Immature natural killer cell (primary cell): ENCODE measurements around the gene LRRK1. TPM values are rescaled to one million over a fixed set of nuclear protein-coding genes. Genes with fewer than 3 reads are reported as not detected.

Experiments
- DNase-seq, 3 donors: peaks; one replicate each; pipeline ENCODE4 v3.0.0; 2022; ENCODE audit warnings: mixed read lengths in 1 of 3
- H3K27ac Mint-ChIP-seq, 6 donors: one replicate each; pipeline ENCODE4 v1.8.0; 2020; ENCODE audit warnings: mixed read lengths in 6 of 6, mild to moderate bottlenecking in 5 of 6, inconsistent platforms in 4 of 6, moderate library complexity in 3 of 6
- H3K27me3 Mint-ChIP-seq, 3 donors: one replicate each; pipeline ENCODE4 v1.8.0; 2020 to 2021; ENCODE audit warnings: low read depth in 3 of 3, mild to moderate bottlenecking in 3 of 3, mixed read lengths in 3 of 3, moderate library complexity in 3 of 3, inconsistent platforms in 1 of 3
- H3K36me3 Mint-ChIP-seq, 3 donors: one replicate each; pipeline ENCODE4 v1.8.0; 2020; ENCODE audit warnings: mixed read lengths in 3 of 3, inconsistent platforms in 2 of 3, mild to moderate bottlenecking in 2 of 3
- H3K4me1 Mint-ChIP-seq, 2 donors: one replicate each; pipeline ENCODE4 v1.8.0; 2020; ENCODE audit warnings: inconsistent platforms in 2 of 2, mild to moderate bottlenecking in 2 of 2, mixed read lengths in 2 of 2, moderate library complexity in 1 of 2
- H3K4me3 Mint-ChIP-seq, 5 donors: one replicate each; pipeline ENCODE4 v1.8.0; 2020; ENCODE audit warnings: mild to moderate bottlenecking in 5 of 5, mixed read lengths in 5 of 5, inconsistent platforms in 3 of 5, moderate library complexity in 3 of 5
- H3K9me3 Mint-ChIP-seq, 6 donors: one replicate each; pipeline ENCODE4 v1.8.0; 2020; ENCODE audit warnings: mild to moderate bottlenecking in 6 of 6, mixed read lengths in 6 of 6, inconsistent platforms in 4 of 6, moderate library complexity in 3 of 6
- polyA plus RNA-seq, 3 donors: library from polyadenylated mRNA; unstranded; fragments of 300-500 nt; fragmentation: Illumina TruSeq; gene quantifications; one replicate each; pipeline ENCODE4 v1.2.3, GENCODE V29; 2021

Gene LRRK1
- polyA plus RNA-seq, 3 donors from 2014 or later, result 0.02 TPM; not detected in 2

DNA sequence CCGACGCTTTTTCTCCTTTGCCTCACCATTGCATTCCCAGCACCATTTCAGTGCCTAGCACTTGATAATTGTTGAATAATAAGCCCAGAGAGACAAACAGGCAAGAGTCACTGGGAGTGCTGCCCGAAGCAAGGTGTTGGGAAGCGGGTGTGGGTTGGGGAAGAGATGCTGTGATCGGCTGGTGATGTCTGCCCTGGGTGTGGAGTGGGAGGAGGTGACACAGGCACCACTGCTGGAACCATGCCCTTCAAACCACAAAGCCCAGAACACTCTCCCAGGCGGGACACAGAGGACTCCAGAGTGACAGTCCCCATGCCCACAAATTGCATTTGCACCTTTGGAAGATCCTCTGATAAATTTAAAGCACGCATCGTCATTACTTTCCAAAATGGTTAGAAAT is 184.4 kb downstream of the LRRK1 start:
- Mint-ChIP-seq H3K4me3 (no peak overlapping the region), H3K9me3 (no peaks in the 10 kb centered on the region), H3K36me3 (no peaks in the 10 kb centered on the region), H3K27me3 (peaks cover 0 to 9% (median 2%) of the 10 kb centered on the region in 3 donors), H3K27ac (peak overlapping the region in 1 of 6 donors; percentile 64), H3K4me1 (no peaks in the 10 kb centered on the region)
- DNase-seq, result no peak

DNA sequence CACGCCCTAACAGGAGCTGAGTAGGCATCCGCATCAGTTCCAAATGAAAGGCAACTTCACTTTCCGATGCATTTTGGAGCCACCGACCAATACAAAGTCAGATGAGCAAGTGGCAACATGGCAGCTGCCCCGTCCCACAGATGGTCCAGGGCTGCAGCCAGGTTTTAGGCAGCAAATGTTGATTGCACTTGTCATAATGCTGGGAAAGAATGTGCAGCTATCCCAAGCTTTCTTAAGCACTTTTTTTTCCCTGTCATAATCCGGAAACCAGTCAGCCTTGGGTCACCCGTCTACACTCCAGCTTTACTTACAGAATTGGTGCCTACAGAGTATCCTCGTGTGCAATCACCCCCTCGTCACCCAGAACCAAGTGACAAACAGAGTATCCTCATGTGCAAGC is 185.0 kb downstream of the LRRK1 start:
- H3K27me3 Mint-ChIP-seq, result peaks cover 0 to 9% (median 2%) of the 10 kb centered on the region in 3 donors
- no peak overlapping the region for H3K4me3 Mint-ChIP-seq
- DNase-seq, result no peak
- no peaks in the 10 kb centered on the region for H3K4me1 Mint-ChIP-seq
- H3K27ac Mint-ChIP-seq, result no peak overlapping the region
- H3K9me3 Mint-ChIP-seq, result no peaks in the 10 kb centered on the region
- H3K36me3 Mint-ChIP-seq, result no peaks in the 10 kb centered on the region

DNA sequence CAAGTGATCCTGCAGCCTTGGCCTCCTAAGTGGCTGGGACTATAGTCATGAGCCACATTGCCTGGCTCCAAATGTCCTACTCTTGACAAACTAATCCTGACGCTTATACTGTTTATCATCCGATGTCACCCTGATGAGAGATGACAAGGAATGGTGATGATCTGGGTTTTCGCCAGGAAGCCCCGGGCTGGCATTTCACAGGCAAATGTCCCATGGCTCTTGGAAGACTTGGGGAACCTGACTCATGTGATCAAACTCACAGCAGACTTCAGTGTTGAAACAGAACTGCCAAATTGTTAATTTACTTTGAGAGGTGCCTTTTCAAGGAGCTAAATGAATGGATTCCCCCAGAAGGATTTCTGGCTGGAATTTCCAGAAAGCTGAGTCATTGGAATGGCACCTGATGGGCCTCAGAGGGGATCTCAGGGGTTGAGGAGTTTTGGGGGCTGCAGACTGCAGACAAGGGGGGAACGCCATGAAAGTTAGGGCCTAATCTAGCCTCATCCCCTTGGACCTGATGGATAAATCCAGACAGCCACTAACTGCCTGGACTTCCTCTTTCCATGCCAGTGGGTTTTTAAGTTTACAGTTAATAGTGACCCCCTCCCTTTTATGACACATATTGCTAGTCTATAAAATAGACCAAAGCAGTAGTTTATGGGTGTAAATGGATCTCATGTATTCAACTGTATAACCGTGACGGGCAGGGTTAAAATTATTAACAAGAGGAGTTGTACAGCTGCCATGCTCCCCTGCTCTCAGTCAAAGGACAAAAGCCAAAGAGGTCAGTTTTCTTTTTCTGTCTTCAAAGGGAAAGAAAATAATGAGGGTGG is 186.1 kb downstream of the LRRK1 start:
- H3K36me3 Mint-ChIP-seq, result no peaks in the 10 kb centered on the region
- no peaks in the 10 kb centered on the region for H3K9me3 Mint-ChIP-seq

DNA sequence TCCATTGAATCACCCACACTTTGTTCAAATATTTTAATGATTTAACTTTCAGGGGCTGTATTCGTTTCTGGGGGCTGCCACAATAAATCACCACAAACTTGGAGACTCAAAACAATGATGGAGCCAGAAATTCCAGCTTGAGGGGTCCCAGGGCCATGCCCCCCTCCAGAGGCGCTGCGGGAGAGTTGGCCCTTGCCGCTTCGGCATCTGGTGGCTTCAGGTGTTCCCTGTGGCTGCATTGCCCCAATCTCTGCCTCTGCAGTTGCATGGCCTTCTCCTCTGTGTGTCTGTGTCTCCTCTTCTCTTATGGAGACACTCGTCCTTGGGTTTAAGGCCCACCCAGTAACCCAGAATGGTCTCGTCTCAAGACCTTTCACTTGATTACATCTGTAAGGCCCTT is 187.9 kb downstream of the LRRK1 start:
- Mint-ChIP-seq H3K4me3 (no peak overlapping the region), H3K9me3 (no peaks in the 10 kb centered on the region), H3K27me3 (peaks cover 1 to 10% (median 2%) of the 10 kb centered on the region in 3 donors), H3K4me1 (no peaks in the 10 kb centered on the region), H3K27ac (no peak overlapping the region), H3K36me3 (no peaks in the 10 kb centered on the region)
- DNase-seq, result no peak

More for the DNA sequence above, 186.1 kb downstream of the LRRK1 start:
- no peak overlapping the region for H3K27ac Mint-ChIP-seq
- H3K4me3 Mint-ChIP-seq, result no peak overlapping the region
- H3K27me3 Mint-ChIP-seq, result peaks cover 0 to 10% (median 2%) of the 10 kb centered on the region in 3 donors
- DNase-seq, result no peak
- H3K4me1 Mint-ChIP-seq, result no peaks in the 10 kb centered on the region

DNA sequence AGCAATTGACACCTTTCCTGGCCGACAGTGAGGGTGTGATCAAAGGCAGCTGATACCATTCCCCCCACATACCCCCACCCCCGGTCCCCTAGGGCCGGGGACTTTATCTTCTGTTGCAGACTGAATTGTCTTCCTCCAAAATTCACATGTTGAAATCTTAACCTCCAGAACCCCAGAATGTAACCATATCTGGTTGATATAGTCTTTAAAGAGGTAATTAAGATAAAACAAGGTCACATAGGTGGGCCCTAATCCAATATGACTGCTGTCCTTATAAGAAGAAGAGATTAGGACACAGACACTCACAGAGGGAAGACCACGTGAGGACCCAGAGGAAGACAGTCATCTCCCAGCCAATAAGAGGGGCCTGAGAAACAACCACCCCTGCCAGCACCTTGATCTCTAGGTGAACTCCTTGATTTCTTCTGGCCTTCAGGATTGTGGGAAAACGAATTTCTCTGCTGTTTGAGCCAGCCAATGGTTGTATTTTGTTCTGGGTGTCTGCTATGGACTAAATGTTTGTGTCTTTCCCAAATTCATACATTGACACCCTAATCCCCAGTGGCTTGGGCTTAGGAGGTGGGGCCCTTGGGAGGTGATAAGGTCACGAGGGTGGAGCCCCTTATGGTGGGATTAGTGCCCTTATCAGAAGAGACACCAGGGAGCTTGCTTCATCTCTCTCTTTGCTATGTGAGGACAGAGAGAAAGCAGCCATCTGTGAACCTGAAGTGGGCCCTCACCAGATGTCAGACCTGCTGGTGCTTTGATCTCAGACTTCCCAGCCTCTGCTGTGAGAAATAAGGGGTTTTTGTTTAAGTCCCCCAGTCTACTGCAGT is 188.7 kb downstream of the LRRK1 start:
- Mint-ChIP-seq H3K27ac (no peak overlapping the region), H3K27me3 (peaks cover 1 to 13% (median 2%) of the 10 kb centered on the region in 3 donors), H3K9me3 (no peaks in the 10 kb centered on the region), H3K36me3 (no peaks in the 10 kb centered on the region), H3K4me1 (peaks cover 0 to 2% of the 10 kb centered on the region in 2 donors), H3K4me3 (no peak overlapping the region)
- no peak for DNase-seq

DNA sequence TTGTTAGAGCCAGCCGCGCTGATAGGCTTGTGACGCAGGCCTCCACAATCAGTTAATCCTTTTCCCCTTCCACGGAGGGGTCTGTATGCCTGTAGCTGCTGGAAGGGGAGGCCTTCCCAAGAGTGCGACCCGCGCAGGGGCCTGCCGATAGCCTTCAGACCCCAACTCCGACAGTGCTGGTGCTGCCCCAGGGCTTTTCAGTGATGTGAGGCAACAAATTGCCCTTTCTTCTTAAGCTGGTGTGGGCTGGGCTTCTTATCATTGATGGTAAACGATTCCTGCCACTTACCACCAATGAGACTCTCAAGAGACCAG is 189.3 kb downstream of the LRRK1 start:
- peaks cover 0 to 2% of the 10 kb centered on the region in 2 donors for H3K4me1 Mint-ChIP-seq
- no peak for DNase-seq

DNA sequence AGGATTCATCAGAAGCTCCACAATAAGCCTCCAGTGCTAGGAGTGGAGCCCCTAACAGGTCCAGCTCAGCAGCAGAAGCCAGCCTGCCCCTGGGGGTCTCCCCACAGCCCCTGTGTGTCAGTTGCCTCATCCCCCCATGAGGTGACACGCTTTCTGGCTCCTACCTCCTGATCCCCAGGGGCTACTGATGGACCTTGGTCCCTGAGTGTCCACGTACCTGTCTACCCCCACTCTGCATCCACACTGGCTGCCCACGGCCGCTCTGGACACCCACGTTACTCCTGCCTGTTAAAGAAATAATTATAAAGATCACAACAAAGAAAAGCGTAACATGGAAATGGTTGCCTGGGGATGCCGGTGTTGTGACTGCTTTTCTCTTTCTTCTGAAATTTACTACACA is 189.6 kb downstream of the LRRK1 start:
- Mint-ChIP-seq H3K4me3 (no peak overlapping the region), H3K27me3 (peaks cover 1 to 13% (median 2%) of the 10 kb centered on the region in 3 donors), H3K36me3 (no peaks in the 10 kb centered on the region), H3K4me1 (peaks cover 0 to 2% of the 10 kb centered on the region in 2 donors), H3K27ac (no peak overlapping the region), H3K9me3 (no peaks in the 10 kb centered on the region)
- no peak for DNase-seq

More for the DNA sequence above, 189.3 kb downstream of the LRRK1 start:
- Mint-ChIP-seq H3K27me3 (peaks cover 1 to 13% (median 2%) of the 10 kb centered on the region in 3 donors), H3K4me3 (no peak overlapping the region), H3K9me3 (no peaks in the 10 kb centered on the region), H3K27ac (no peak overlapping the region), H3K36me3 (no peaks in the 10 kb centered on the region)

DNA sequence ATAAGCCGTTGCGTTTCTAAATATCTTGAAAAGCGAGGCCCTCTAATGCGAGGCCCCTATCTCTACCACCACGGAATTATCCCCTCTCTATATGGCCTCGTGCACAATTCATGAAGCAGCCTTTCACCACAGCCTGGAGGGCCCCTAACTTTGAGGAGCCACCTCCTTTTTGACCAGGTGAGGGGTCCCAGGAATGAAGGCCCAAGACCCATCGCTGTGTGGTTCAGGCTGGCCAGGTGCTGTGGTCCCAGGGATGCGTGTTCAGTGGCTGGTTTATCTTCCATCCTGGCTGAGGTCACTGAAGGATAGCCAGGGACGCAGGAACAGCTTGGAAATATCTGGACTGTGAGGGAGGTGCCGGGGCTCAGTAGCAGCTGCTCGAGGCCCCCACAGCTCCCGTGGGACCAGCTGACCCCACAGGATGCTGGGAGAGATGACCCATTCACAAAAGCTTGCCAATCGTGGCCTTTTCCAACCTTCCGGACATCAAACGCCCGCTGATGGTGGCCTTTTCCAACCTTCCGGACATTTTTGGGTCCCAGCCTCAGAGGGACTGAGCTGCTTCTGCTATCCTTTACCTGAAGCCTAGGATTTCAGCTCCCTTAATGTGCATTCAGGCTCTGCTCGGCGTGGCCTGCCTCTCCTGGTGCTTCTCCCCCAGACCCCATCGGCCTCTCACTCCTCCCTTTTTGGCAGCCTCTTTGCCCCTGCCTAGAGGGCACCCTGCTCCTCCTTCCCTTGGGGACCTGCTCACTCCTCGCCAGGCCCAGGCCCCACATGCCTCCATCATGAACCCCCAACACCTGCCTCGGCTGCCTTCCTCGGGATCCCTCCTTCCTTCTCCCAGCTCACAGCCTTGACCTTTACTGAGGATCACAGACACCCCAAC is 191.8 kb downstream of the LRRK1 start:
- Mint-ChIP-seq H3K9me3 (no peaks in the 10 kb centered on the region), H3K4me1 (peaks cover 0 to 2% of the 10 kb centered on the region in 2 donors), H3K27me3 (peaks cover 1 to 13% (median 2%) of the 10 kb centered on the region in 3 donors), H3K4me3 (no peak overlapping the region), H3K27ac (no peak overlapping the region), H3K36me3 (no peaks in the 10 kb centered on the region)
- DNase-seq, result no peak

DNA sequence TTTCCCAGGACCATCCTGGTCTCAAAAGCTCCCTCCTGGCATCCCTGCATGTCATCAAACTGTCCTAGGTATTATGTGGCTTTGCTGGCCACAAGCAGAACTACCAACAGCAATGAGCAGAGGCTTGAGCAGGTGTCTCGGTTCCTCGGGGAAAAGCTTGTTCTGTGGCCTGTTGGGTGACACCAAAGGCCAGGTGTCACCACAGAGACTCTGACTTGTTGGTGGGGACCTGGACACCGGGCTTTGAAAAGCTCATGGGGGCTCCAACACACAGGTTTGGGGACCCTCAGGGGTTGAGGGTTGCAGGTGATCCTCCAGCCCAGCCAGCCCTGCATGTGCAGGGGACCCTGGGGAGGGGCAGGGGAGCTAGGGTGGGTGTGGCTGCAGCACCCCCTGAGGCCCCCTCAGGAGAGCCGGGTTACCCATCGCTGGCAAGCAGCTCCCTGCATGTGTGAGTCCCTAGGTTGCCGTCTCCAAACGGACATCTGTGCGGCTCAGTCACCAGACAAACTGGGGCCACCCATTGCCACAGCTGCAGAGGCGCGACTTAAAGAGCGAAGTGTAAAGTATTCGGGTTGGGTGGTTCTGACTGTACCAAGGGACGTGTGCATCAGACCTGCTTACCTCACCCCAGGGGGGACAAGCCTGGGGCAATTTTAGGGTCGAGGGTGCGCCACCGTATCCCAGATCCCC is 192.6 kb downstream of the LRRK1 start:
- Mint-ChIP-seq H3K4me3 (no peak overlapping the region), H3K27me3 (peaks cover 1 to 9% (median 4%) of the 10 kb centered on the region in 3 donors), H3K4me1 (peaks cover 0 to 2% of the 10 kb centered on the region in 2 donors), H3K9me3 (no peaks in the 10 kb centered on the region), H3K36me3 (no peaks in the 10 kb centered on the region), H3K27ac (no peak overlapping the region)
- no peak for DNase-seq

DNA sequence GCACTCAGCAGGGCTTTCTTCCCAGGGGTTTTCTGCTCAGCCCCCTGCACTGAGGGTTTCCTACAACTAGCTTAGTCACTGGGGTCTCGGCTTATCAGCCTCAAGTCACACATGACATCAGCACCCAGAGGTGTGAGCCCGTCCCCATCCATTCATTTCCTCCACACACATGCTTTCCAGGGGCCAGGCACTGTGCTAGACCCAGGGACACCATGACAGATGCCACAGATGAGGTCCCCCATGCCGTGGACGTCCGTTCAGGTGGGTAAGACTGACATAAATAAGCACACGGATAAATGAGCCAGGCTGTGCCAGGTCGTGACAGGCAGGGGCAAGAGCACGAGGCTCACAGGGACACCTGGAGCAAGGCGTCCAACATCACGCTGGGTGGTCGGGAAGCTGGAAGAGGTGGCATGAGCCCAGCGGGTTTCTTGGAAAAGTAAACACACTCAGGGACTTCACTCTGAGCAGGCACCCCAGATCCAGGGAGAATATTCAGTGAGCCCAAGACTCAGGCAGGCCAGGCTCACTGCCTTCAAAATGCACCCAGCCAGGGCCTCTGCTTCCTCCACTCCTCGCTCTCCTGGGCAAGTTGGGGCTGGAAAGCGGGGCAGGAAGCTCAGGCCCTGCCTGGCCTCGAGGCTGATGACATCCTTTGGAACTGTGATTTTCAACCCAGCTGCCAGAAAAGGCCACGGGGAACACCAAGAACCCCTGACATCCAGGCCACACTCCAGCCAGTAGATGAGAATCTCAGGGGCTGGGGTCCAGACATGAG is 193.4 kb downstream of the LRRK1 start:
- H3K36me3 Mint-ChIP-seq, result no peaks in the 10 kb centered on the region
- H3K4me1 Mint-ChIP-seq, result peaks cover 0 to 2% of the 10 kb centered on the region in 2 donors
- no peak overlapping the region for H3K4me3 Mint-ChIP-seq
- H3K9me3 Mint-ChIP-seq, result no peaks in the 10 kb centered on the region
- no peak for DNase-seq
- H3K27ac Mint-ChIP-seq, result no peak overlapping the region
- H3K27me3 Mint-ChIP-seq, result peaks cover 1 to 4% (median 2%) of the 10 kb centered on the region in 3 donors

DNA sequence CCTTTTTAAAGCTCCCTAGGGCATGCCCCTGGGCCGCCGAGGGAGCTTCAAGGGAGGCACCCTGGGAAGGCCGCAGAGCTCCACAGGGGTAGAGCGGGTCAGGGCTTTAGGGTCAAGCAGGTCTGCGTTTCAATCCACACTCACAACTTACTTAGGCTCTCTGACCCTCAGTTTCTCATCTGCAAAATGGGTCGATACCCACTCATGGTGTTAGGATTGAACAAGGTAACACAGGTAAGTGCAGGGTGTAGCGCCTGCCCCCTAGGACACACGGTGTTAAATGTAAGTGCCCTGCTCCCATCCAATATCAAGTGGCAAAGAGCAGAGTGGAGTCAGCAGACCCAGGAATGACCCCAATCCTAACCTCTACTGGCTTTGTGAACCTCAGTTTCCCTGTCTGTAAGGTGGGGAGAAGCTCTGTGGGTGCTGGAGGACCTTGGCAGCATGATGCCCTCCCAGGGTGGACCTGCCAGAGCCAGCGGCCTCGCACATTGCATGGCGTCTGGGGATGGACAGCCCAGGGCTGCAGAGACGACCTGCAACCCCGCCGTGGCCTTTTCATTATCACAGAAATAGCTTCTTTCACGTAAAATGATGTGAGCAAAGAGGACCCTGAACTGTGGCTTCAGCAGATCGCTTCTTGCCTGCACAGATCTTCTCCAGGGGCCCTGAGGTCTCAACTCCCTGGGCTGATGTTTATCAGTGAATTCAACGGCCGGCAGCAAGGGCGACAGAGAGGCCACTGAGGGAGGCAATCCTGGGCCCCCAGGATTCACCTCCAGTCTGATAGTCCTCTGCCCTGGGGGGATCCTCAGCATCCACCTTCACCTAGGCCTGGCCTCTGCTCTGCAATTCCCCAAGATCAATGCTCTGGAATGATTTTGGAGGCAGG is 194.2 kb downstream of the LRRK1 start:
- peaks cover 1 to 4% (median 2%) of the 10 kb centered on the region in 3 donors for H3K27me3 Mint-ChIP-seq
- no peak overlapping the region for H3K4me3 Mint-ChIP-seq
- no peak overlapping the region for H3K27ac Mint-ChIP-seq
- H3K4me1 Mint-ChIP-seq, result peaks cover 0 to 2% of the 10 kb centered on the region in 2 donors
- H3K36me3 Mint-ChIP-seq, result no peaks in the 10 kb centered on the region
- no peak for DNase-seq
- H3K9me3 Mint-ChIP-seq, result no peaks in the 10 kb centered on the region

DNA sequence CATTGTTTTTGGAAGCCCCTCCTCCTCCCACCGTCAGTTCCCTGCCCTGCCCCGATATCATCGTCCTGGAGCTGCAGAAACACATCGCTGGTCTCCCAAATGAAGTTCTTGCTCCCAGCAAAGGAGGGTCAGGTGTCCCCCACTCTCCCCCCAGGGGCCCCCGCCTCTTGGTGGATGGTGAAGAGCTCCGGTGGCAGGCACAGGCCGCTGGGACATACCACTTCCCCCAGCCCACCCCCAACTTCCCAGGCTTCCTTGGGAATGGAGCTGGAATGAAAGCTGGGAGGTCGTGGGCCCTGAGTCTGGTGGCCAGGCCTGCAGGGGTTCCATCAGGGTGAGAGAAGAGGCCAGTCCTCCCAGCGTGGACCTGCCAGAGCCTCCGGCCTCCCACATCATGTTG is 195.0 kb downstream of the LRRK1 start:
- H3K27me3 Mint-ChIP-seq, result peaks cover 1 to 4% (median 2%) of the 10 kb centered on the region in 3 donors
- H3K4me3 Mint-ChIP-seq, result no peak overlapping the region
- no peaks in the 10 kb centered on the region for H3K36me3 Mint-ChIP-seq
- no peak overlapping the region for H3K27ac Mint-ChIP-seq
- no peak for DNase-seq
- peaks cover 0 to 2% of the 10 kb centered on the region in 2 donors for H3K4me1 Mint-ChIP-seq
- no peaks in the 10 kb centered on the region for H3K9me3 Mint-ChIP-seq
